Vagina (tissue), 2 donors: ENCODE measurements around the gene SPRR2E.

Experiments used
- CTCF ChIP-seq, 3 experiments: fragments of 450-650 bp in 2 of 3; fragments of 200-600 bp in 1 of 3; sonication (generic) in 1 of 3; IDR thresholded peaks; one replicate each; pipeline ENCODE4 v1.5.1; 2017 to 2019; ENCODE audit warnings: antibody characterized with exemption in 3 of 3, mild to moderate bottlenecking in 2 of 3, moderate library complexity in 2 of 3
- POLR2A ChIP-seq, 2 donors: fragments of 450-650 bp; IDR thresholded peaks; one replicate each; pipeline ENCODE4 v1.6.1; 2017; ENCODE audit warnings: antibody characterized with exemption in 2 of 2, mild to moderate bottlenecking in 2 of 2, moderate library complexity in 2 of 2
- POLR2AphosphoS5 ChIP-seq, 2 donors: sonication (generic); formaldehyde crosslinking; IDR thresholded peaks; one replicate each; pipeline ENCODE4 v1.9.0; 2017; ENCODE audit warnings: antibody characterized with exemption in 2 of 2, mild to moderate bottlenecking in 2 of 2, low read depth in 1 of 2; ENCODE audit not compliant: insufficient read depth in 1 of 2

- TF ChIP-seq CTCF (IDR thresholded peaks at IDR 0.05) (no peak), POLR2A (IDR thresholded peaks at IDR 0.05) (no peak), POLR2AphosphoS5 (IDR thresholded peaks at IDR 0.05; ENCODE audit: insufficient read depth in 1 of 2, low read depth in 1 of 2) (no peak)
Observed at GRCh38 chr1:153127296-153127695, 33.0 kb upstream of the SPRR2E start.
